ENCODE data around the gene NFKB2.

DNA sequence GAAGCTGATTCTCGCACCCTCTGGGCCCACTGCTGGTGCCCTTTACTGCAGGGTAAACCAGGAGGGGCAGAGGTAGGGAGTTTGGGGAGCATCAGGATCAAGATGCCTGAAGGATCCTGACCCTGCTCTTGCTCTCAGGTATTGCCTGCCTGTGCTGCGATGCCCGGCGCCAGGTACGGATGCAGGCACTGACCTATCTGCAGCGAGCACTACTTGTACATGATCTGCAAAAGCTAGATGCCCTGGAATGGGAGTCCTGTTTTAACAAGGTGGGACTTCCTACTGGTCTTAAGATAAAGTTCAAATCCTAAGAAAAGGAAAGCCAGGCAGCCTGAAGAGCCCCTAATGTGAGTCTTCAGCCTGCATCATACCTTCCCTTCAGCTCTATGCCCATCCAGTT is 16.1 kb upstream of the NFKB2 start:
- TF ChIP-seq CREB1 (IDR thresholded peaks at IDR 0.05) (no peak), POLR2A (IDR thresholded peaks at IDR 0.05; ENCODE audit: control extremely low read depth in 1 of 2, low read depth in 2 of 2, low read length in 2 of 2) (no peak), CEBPB (IDR thresholded peaks at IDR 0.05; ENCODE audit: low read depth, low read length) (no peak), SIRT6 (IDR thresholded peaks at IDR 0.05; ENCODE audit: low read length) (no peak), EZH2 (IDR thresholded peaks at IDR 0.05; ENCODE audit: low read depth, low read length, severe bottlenecking) (no peak), HDAC2 (IDR thresholded peaks at IDR 0.05; ENCODE audit: borderline replicate concordance in 1 of 2, low read depth in 2 of 2, low read length in 2 of 2) (no peak), EP300 (IDR thresholded peaks at IDR 0.05; ENCODE audit: borderline replicate concordance in 1 of 2, low read depth in 2 of 2, low read length in 2 of 2) (no peak), GTF2F1 (IDR thresholded peaks at IDR 0.05; ENCODE audit: borderline replicate concordance, low read depth, low read length) (no peak), CHD1 (IDR thresholded peaks at IDR 0.05; ENCODE audit: low read depth, low read length) (no peak), CBX8 (IDR thresholded peaks at IDR 0.05; ENCODE audit: borderline replicate concordance, low read depth, low read length) (no peak), FOSL1 (IDR thresholded peaks at IDR 0.05; ENCODE audit: insufficient read depth, low read depth, low read length) (no peak), RAD21 (IDR thresholded peaks at IDR 0.05 in 1 of 2, conservative IDR thresholded peaks at IDR 0.05 in 1 of 2; ENCODE audit: low read depth in 2 of 2, low read length in 2 of 2) (no peak)
- TF ChIP-seq, protein P1, sequence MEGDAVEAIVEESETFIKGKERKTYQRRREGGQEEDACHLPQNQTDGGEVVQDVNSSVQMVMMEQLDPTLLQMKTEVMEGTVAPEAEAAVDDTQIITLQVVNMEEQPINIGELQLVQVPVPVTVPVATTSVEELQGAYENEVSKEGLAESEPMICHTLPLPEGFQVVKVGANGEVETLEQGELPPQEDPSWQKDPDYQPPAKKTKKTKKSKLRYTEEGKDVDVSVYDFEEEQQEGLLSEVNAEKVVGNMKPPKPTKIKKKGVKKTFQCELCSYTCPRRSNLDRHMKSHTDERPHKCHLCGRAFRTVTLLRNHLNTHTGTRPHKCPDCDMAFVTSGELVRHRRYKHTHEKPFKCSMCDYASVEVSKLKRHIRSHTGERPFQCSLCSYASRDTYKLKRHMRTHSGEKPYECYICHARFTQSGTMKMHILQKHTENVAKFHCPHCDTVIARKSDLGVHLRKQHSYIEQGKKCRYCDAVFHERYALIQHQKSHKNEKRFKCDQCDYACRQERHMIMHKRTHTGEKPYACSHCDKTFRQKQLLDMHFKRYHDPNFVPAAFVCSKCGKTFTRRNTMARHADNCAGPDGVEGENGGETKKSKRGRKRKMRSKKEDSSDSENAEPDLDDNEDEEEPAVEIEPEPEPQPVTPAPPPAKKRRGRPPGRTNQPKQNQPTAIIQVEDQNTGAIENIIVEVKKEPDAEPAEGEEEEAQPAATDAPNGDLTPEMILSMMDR (IDR thresholded peaks at IDR 0.05; ENCODE audit: control extremely low read depth in 1 of 3, insufficient read depth in 1 of 3, low read depth in 1 of 3, low read length in 3 of 3): no peak
